HG02884 (cell line): ENCODE measurements around the gene HCFC1R1.

Source experiments
- ATAC-seq: cut with Tn5 transposase; IDR thresholded peaks from one replicate; pipeline ENCODE4 v1.9.1; 2021; ENCODE audit warnings: mild to moderate bottlenecking, moderate library complexity; ENCODE audit not compliant: unreplicated experiment

Gene HCFC1R1

DNA sequence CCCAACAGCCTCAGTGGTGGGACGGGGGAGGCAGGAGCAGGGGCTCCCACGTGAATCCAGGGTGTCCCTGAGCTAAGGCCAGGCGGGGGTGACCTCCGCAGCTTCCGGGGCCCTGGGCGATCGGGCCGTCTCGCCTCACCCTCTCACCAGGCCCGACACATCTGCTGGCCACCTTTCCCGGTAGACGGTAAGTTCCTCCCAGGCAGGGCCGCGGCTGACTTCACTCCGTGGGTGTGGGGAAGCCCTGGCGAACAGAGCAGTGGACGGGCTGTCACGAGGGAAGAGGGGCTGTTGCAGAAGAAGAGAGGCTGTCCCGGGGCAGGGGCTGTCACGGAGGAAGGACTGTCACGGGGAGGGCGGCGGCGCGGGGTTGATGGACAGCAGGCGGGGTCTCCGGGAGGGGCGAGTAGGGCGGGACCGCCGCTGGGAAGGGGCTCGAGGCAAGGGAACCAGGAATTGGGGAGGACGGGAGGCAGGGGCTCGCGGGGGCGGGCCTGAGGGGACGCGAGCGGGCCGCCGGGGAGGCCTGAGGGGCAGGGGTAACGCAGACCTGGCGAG, 44.0 kb downstream of the HCFC1R1 start:
- ATAC-seq = no peak

GRCh38 chr16:2977440-2977839, 46.3 kb downstream of the HCFC1R1 start:
- no peak for ATAC-seq

GRCh38 chr16:2976673-2977072, 47.1 kb downstream of the HCFC1R1 start:
- no peak for ATAC-seq

DNA sequence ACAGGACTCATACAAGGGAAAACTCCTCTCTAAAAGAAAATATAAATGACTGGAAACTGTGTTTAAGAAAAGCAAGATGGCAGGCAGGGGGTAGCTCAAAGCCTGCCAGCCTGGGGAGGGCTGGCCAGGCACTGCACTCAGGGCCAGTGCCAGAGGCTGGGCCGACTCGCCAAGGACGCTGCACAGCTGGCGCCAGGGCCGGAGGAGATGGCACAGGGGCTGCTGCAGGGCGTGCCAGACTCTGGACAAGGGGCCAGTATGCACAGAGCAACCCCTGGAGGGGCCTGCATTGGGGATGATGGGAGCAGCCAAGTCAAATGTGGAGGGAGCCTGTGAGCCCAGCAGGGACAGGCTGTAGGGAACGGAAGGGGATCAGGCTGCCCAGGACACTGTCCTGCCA, 47.5 kb downstream of the HCFC1R1 start:
- no peak for ATAC-seq

- no peak for ATAC-seq
Observed at GRCh38 chr16:2975161-2975795, 48.5 kb downstream of the HCFC1R1 start.

DNA sequence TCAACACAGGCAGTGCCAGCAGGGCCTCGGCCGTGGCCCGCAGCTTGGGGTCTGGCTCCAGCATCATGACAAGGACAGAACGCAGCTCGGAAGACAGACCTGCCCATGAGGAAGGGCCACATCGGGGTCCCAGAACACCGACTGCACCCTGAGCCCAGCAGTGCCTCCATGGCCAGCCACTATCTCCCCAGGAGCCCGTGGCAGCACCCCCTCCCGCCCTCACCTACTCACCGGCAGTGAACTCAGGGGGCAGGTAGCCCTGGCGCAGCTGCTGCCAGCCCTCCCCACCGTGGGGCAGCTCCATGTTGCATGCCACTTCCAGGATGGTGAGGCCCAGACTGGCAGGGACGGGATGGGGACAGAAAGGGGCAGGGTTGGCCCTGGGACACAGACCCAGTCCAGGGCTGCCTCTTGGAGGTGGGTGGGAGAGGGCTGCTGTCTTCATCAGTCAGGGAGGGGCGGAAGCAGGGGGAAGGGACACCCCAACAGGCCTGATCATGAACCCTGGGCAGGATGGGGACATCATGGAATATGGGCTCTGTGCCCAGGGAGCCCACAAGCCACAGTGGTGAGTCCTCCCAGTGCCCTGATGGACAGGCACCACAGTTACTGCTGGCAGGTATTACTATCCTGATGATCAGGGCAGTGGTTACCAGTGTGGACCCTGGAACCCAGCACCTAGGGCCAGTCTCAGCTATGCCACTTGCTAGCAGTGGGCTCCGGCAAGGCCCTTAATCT, 49.3 kb downstream of the HCFC1R1 start:
- no peak for ATAC-seq

DNA sequence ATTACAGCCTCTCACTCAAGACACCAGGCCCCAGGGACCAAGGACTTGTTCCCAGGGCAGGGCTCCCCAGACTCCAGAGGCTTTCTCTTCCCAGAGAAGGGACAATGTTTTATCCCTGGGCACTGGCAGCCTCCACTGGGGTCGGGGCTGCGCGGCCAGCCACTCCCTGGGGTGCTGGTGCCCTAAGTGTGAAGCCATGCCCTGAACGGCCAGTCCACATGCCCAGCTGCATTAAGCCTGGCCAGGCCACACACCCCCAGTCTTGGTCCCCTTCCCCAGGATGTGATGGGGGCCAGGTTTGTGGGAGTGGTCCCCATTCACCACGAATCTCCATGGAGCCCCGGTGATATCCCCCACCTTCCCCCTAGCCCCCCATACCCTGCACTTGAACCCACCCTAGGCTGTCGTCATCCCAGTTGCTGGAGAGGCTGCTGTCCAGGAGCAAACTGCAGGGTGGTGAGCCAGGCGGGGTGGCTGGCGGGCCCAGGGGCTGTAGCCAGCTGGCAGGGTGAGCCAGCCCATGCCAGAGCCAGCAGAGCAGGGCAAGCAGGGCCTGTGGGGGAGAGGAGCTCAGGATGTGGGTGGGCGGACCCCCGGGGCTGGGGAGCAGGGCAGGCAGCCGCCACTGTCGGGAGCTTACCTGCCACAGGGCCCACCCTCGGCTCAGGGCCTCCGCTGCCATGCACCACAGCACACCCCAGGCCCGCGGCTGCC, 50.0 kb downstream of the HCFC1R1 start:
- no peak for ATAC-seq

DNA sequence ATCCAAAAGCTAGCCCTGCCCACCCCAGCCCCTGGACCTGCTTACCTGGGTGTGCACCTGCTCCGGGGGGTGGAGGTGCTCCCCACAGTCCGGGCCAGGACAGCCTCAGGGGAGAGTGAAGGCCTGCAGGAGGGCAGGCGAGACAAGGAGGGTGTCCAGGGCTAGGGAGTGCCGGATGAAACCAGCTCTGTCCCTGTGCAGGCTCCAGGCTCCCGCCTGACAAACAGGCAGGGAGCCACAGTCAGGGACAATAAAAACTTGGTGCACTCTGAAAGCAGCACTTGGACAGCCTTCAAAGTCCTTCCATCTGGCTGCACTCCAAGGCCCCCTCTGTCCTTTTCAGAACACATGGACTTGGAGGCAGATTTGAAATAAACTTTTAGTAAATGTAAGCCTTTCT, 50.6 kb downstream of the HCFC1R1 start:
- no peak for ATAC-seq
